ENCODE measurements around the gene CRHR1.

CRHR1 gene

DNA sequence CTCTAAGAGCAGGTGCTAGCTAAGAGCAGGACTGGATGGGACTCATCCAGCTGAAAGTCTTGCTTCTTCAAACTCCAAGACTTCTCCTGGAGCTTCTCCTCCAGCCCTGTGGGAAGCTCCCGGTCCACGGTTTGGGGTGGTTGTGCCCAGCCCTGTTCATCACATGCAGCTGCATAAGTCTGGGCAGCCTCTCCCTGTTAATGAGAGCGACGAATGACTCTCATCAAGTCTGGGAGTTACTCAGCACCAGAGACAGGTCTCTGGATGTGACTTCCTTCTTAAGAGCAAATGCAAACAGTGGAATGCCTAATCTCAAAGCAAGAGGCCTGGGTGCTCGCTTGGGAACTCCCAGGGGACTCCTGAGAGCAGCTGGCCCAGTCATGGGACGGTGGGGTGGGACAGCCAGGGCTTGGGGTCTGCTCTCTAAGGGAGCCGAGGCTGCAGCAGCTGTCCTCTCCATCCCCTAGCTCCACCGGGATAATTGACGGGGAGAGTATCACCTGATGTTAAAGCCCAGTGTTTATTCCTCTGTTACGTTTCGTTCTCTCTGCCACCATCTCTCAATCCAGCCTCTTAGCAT is 35.3 kb upstream of the CRHR1 start:
- H3K36me3 ChIP-seq (ENCODE audit: insufficient read depth, low read length), result no peaks in the 10 kb centered on the region
- no peaks in the 10 kb centered on the region for H3K4me1 ChIP-seq (ENCODE audit: control insufficient read depth, insufficient read depth, low read length, unreplicated experiment)
- H3K79me2 ChIP-seq (ENCODE audit: control insufficient read depth, insufficient read depth, low read length, unreplicated experiment), result no peaks in the 10 kb centered on the region
- no peak overlapping the region for H2AFZ ChIP-seq (ENCODE audit: low read length, unreplicated experiment)
- peaks cover 88% of the 10 kb centered on the region for H3K27me3 ChIP-seq (ENCODE audit: insufficient read depth, low read length)
- H3K4me3 ChIP-seq (ENCODE audit: low read depth, low read length), result no peak overlapping the region
- no peak overlapping the region for H3K27ac ChIP-seq (ENCODE audit: low read depth, low read length)

DNA sequence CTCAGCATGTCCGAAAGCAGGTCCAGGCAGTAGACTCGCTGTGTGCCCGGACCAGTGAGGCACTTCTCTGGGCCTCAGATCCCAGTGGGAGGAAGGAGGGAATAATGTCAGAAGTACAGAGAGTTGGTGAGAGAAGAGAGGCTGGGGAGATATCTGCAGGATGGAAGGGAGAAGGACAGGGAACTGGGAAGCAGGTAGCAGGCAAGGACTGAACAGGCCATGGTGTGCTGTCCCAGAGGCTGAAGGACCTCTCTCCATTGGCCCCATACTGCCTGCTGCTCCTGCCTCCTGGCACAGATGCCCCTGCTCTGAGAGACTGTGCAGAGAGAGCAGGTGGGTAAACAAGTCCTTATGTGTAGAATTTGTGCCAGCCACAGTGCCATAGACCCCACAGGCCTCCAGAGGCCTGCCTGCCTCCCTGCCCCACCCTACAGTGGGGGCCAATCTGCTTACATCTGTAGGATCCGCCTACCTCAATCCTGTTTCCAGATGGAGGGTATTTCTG is 34.2 kb upstream of the CRHR1 start:
- peaks cover 94% of the 10 kb centered on the region for H3K27me3 ChIP-seq (ENCODE audit: insufficient read depth, low read length)
- H3K4me1 ChIP-seq (ENCODE audit: control insufficient read depth, insufficient read depth, low read length, unreplicated experiment), result no peaks in the 10 kb centered on the region
- no peaks in the 10 kb centered on the region for H3K36me3 ChIP-seq (ENCODE audit: insufficient read depth, low read length)
- H3K27ac ChIP-seq (ENCODE audit: low read depth, low read length), result no peak overlapping the region
- no peak overlapping the region for H2AFZ ChIP-seq (ENCODE audit: low read length, unreplicated experiment)
- no peaks in the 10 kb centered on the region for H3K79me2 ChIP-seq (ENCODE audit: control insufficient read depth, insufficient read depth, low read length, unreplicated experiment)
- H3K4me3 ChIP-seq (ENCODE audit: low read depth, low read length), result no peak overlapping the region

DNA sequence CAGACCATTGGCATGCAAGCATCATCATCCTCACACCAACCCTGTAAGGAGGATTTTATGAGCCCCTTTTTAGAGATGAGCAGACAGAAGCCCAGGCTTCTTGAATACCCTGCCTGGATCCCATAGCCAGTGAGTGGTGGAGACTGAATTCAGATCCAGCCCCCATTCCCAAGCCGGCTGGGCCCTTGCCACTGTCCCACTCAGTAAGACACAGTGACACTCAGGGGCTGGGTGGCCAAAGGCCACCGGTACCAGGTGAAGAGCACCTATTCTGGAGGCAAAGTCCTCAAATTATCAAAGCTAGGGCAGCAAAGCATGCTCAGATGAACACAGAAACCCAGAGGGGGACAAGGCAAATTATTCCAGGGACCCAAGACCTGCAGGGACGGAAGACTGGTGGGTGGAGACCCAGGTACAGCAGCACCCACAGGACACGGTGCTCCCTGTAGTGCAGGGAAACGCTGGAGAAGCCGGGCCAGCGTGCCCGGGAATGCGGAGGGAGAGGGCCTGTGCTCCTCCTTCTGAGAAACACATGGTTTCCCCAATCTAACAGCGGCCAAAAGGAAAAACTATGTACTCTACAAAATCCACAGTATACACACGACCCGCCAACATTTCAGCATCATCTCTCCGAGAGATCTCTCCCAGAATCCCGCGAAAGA is 33.2 kb upstream of the CRHR1 start:
- H3K27ac ChIP-seq (ENCODE audit: low read depth, low read length), result no peak overlapping the region
- no peaks in the 10 kb centered on the region for H3K4me1 ChIP-seq (ENCODE audit: control insufficient read depth, insufficient read depth, low read length, unreplicated experiment)
- no peaks in the 10 kb centered on the region for H3K36me3 ChIP-seq (ENCODE audit: insufficient read depth, low read length)
- H2AFZ ChIP-seq (ENCODE audit: low read length, unreplicated experiment), result no peak overlapping the region
- H3K4me3 ChIP-seq (ENCODE audit: low read depth, low read length), result no peak overlapping the region
- peaks cover 94% of the 10 kb centered on the region for H3K27me3 ChIP-seq (ENCODE audit: insufficient read depth, low read length)
- no peaks in the 10 kb centered on the region for H3K79me2 ChIP-seq (ENCODE audit: control insufficient read depth, insufficient read depth, low read length, unreplicated experiment)

DNA sequence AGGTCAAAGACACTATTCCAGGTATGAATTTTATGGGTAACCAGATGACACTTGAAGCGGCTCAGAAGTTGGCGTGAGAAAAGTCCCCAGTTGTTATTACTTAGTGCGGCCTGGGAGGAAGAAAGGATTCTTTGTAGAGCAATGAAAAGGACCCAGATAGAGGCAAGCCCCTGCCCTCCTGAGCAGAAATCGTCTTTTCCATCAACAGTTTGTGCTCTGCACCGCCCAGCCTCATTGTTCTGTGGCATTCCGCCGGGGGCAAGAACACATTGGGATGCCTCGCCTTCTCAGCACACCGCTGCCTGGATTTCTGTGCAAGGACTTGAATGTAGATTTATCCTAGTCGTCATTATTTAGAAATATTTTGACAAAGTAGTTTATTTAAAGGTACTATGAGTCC is 32.7 kb upstream of the CRHR1 start:
- no peak overlapping the region for H3K27ac ChIP-seq (ENCODE audit: low read depth, low read length)
- no peaks in the 10 kb centered on the region for H3K36me3 ChIP-seq (ENCODE audit: insufficient read depth, low read length)
- H3K4me3 ChIP-seq (ENCODE audit: low read depth, low read length), result no peak overlapping the region
- H3K4me1 ChIP-seq (ENCODE audit: control insufficient read depth, insufficient read depth, low read length, unreplicated experiment), result no peaks in the 10 kb centered on the region
- H3K27me3 ChIP-seq (ENCODE audit: insufficient read depth, low read length), result peaks cover 94% of the 10 kb centered on the region
- no peaks in the 10 kb centered on the region for H3K79me2 ChIP-seq (ENCODE audit: control insufficient read depth, insufficient read depth, low read length, unreplicated experiment)
- H2AFZ ChIP-seq (ENCODE audit: low read length, unreplicated experiment), result no peak overlapping the region

DNA sequence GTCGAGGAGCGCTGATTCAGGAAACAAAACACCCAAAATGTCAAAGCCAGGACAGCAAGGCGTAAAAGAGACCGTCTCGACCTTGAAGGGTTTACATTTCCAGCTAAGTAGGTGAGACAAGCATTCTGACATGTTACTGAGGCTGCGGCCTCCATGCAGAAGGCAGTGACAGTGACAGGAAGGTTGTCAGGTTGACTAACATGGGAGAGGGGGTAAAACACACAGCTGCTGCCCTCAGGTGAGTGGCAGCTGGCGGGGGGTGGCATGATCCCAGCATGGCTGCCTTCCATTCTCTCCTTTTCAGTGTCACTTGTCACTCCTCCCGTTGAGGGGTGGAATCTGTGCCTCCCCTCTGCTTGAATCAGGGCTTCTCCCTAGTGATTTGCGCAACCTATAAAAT is 31.9 kb upstream of the CRHR1 start:
- Histone ChIP-seq H3K27me3 (ENCODE audit: insufficient read depth, low read length) (peaks cover 95% of the 10 kb centered on the region), H3K4me3 (ENCODE audit: low read depth, low read length) (no peak overlapping the region), H3K27ac (ENCODE audit: low read depth, low read length) (no peak overlapping the region), H3K36me3 (ENCODE audit: insufficient read depth, low read length) (no peaks in the 10 kb centered on the region), H3K4me1 (ENCODE audit: control insufficient read depth, insufficient read depth, low read length, unreplicated experiment) (no peaks in the 10 kb centered on the region), H3K79me2 (ENCODE audit: control insufficient read depth, insufficient read depth, low read length, unreplicated experiment) (no peaks in the 10 kb centered on the region), H2AFZ (ENCODE audit: low read length, unreplicated experiment) (no peak overlapping the region)

DNA sequence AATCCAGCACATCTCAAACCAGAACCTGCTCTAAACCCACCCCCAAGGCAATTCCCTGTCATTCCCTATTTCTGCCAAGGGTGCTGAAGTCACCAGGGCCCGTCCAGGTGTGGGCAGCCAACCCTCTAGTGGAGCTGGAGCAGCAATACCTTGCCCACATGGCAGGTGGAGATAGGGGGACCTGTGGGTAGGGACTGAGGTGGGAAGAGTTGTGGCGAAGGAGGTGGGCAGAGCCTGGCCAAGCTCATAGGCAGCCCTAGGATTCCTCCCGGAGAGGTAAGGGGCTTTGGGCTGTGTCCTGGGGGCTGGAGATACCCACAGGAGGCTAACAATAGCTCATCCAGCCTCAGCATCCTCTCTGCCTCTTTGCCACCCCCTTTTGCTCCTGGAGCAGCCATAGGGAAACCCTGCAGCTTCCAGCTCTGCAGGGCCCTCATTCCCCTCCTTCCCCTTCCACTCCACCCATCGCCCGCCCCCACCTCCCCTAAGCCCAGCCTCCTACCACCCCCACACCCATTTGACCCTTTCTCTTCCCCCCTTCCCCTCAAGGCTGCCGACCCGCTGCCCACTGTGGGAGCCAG is 30.4 kb upstream of the CRHR1 start:
- Histone ChIP-seq H2AFZ (ENCODE audit: low read length, unreplicated experiment) (no peak overlapping the region), H3K36me3 (ENCODE audit: insufficient read depth, low read length) (no peaks in the 10 kb centered on the region), H3K27ac (ENCODE audit: low read depth, low read length) (no peak overlapping the region), H3K27me3 (ENCODE audit: insufficient read depth, low read length) (peaks cover 89% of the 10 kb centered on the region), H3K4me3 (ENCODE audit: low read depth, low read length) (no peak overlapping the region), H3K4me1 (ENCODE audit: control insufficient read depth, insufficient read depth, low read length, unreplicated experiment) (no peaks in the 10 kb centered on the region), H3K79me2 (ENCODE audit: control insufficient read depth, insufficient read depth, low read length, unreplicated experiment) (no peaks in the 10 kb centered on the region)

DNA sequence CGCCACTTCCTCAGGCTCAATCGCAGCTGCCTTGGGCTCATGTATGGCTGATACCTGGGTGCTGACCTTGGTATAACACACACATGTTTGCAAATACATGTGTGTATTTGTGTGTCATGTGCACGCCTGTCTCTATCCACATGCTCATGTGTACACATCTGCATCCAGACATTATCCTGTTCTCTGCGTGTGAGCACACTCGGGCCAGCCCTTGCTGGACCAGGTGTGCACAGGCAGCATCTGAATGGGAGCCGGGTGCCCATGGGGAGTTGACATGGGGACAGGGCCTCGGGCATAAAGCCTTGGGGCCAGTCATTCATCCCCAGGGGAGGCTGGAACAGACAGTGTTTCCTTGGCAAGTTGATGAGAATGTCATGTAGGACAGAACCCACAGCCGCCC is 29.1 kb upstream of the CRHR1 start:
- H3K4me3 ChIP-seq (ENCODE audit: low read depth, low read length), result no peak overlapping the region
- no peaks in the 10 kb centered on the region for H3K4me1 ChIP-seq (ENCODE audit: control insufficient read depth, insufficient read depth, low read length, unreplicated experiment)
- no peaks in the 10 kb centered on the region for H3K36me3 ChIP-seq (ENCODE audit: insufficient read depth, low read length)
- peaks cover 84% of the 10 kb centered on the region for H3K27me3 ChIP-seq (ENCODE audit: insufficient read depth, low read length)
- H3K27ac ChIP-seq (ENCODE audit: low read depth, low read length), result no peak overlapping the region
- no peak overlapping the region for H2AFZ ChIP-seq (ENCODE audit: low read length, unreplicated experiment)
- no peaks in the 10 kb centered on the region for H3K79me2 ChIP-seq (ENCODE audit: control insufficient read depth, insufficient read depth, low read length, unreplicated experiment)

DNA sequence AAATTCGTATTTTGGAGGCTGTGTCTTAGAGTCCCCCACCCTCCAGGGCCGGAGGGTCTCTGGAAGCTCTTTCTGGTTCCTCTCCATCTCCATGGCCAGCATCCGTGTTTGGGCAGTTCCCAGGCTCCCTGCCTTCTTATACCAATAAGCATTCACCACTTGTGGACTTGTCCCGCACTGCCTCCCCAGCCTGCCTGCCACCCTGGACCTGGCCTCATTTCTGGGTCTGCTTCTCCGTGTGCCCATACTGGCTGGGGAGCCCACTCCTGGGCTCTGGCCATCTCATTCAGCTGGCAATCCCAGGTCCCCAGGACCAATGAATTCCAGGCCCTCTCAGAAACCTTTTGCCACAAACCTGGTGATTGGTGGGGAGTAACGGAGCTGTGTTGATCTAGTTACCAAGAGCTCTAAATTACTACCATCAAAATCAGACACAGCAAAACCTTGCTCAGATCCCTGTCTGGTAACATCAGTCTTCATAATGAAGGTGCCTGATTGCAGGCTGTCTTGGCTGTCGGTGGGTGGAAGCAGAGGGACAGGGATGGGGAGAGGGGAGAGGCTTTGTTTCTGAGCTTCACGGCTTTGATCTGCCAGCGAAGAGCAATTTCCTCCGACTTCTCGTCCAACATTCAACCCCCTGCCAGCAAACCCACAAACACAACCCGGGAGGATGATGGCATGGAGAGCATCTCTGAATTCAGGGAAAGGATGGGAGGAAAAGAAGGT is 27.7 kb upstream of the CRHR1 start:
- Histone ChIP-seq H3K36me3 (ENCODE audit: insufficient read depth, low read length) (no peaks in the 10 kb centered on the region), H3K27me3 (ENCODE audit: insufficient read depth, low read length) (peaks cover 72% of the 10 kb centered on the region), H3K4me1 (ENCODE audit: control insufficient read depth, insufficient read depth, low read length, unreplicated experiment) (no peaks in the 10 kb centered on the region), H2AFZ (ENCODE audit: low read length, unreplicated experiment) (no peak overlapping the region), H3K79me2 (ENCODE audit: control insufficient read depth, insufficient read depth, low read length, unreplicated experiment) (no peaks in the 10 kb centered on the region), H3K27ac (ENCODE audit: low read depth, low read length) (no peak overlapping the region), H3K4me3 (ENCODE audit: low read depth, low read length) (no peak overlapping the region)

DNA sequence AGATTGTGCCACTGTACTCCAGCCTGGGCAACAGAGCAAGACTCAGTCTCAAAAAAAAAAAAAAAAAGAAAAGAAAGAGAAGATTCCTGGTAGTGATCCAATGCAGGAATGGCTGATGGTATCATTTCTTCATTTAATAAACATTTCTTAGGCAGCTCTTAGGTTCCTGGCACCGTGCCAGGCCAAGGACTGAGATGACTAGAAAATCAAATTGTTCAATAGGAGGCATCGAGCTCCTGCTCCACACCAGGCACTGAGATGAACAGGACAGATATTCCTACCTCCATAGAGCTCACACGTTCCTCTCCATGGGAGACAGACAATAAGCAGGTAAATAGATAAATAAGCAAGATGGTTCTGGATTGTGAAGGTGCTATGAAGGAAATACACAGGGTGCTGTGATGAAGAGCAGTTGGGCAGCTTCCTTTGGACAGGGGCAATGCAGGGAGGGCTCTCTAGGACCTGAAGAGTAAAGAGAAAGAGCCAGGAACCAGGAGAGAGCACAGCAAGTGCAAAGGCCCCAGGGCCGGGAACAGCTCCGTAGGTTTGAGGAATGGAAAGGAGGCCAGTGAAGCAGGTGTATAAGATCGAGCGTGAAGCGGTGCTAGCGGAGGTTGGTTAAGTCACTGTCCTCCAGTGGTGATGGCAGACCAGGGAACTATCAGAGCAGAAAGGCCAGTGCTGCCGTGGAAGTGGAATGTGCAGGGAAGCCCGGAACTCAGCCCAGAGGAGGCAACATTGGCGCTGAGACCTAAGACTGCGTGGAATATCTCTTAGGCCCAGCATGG is 26.5 kb upstream of the CRHR1 start:
- Histone ChIP-seq H3K36me3 (ENCODE audit: insufficient read depth, low read length) (no peaks in the 10 kb centered on the region), H3K4me3 (ENCODE audit: low read depth, low read length) (no peak overlapping the region), H2AFZ (ENCODE audit: low read length, unreplicated experiment) (no peak overlapping the region), H3K27me3 (ENCODE audit: insufficient read depth, low read length) (peaks cover 72% of the 10 kb centered on the region), H3K4me1 (ENCODE audit: control insufficient read depth, insufficient read depth, low read length, unreplicated experiment) (no peaks in the 10 kb centered on the region), H3K27ac (ENCODE audit: low read depth, low read length) (no peak overlapping the region), H3K79me2 (ENCODE audit: control insufficient read depth, insufficient read depth, low read length, unreplicated experiment) (no peaks in the 10 kb centered on the region)

DNA sequence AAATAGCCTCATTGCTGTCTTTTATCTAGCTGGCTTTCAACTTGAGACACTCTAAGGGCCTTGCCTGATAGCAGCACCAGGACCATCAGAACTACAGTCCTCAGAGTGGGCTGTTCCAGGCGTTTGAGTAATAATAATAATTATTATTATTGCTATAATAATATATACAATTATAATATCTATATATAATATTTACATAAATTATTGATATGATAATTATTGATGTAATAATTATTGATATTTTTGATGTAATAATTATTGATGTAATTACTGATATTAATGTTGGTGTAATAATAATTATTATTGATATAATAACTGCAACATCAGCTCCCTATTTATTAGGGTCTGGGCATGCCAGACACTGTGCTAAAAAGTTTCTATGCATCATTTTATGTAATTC is 25.6 kb upstream of the CRHR1 start:
- Histone ChIP-seq H3K27me3 (ENCODE audit: insufficient read depth, low read length) (peaks cover 75% of the 10 kb centered on the region), H3K79me2 (ENCODE audit: control insufficient read depth, insufficient read depth, low read length, unreplicated experiment) (no peaks in the 10 kb centered on the region), H3K4me3 (ENCODE audit: low read depth, low read length) (no peak overlapping the region), H2AFZ (ENCODE audit: low read length, unreplicated experiment) (no peak overlapping the region), H3K27ac (ENCODE audit: low read depth, low read length) (no peak overlapping the region), H3K36me3 (ENCODE audit: insufficient read depth, low read length) (no peaks in the 10 kb centered on the region), H3K4me1 (ENCODE audit: control insufficient read depth, insufficient read depth, low read length, unreplicated experiment) (no peaks in the 10 kb centered on the region)

Data from ACC112 (cell line).